Osteoblast (primary cell): Measurements from ENCODE around the gene DCLRE1A. TPM values are rescaled to one million over a fixed set of nuclear protein-coding genes. Genes with fewer than 3 reads are reported as not detected.

Source experiments
- DNase-seq: peaks from one replicate; pipeline ENCODE4 v3.0.0; 2011; ENCODE audit warnings: low spot score, mixed read lengths; ENCODE audit not compliant: insufficient read length; ENCODE audit errors: missing footprints
- H2AFZ ChIP-seq: 2 replicates; pipeline ENCODE4 v1.6.0; 2011; ENCODE audit warnings: mild to moderate bottlenecking, low read length
- H3K27ac ChIP-seq: 2 replicates; pipeline ENCODE4 v1.5.1; 2011; ENCODE audit warnings: mild to moderate bottlenecking, low read depth, low read length, moderate library complexity
- H3K27me3 ChIP-seq: 2 replicates; pipeline ENCODE4 v1.6.0; 2012; ENCODE audit warnings: mild to moderate bottlenecking, control low read depth, inconsistent platforms, low read length, moderate library complexity; ENCODE audit not compliant: insufficient read depth
- H3K36me3 ChIP-seq: 2 replicates; pipeline ENCODE4 v1.5.1; 2011; ENCODE audit warnings: mild to moderate bottlenecking, low read length, control low read depth, moderate library complexity; ENCODE audit not compliant: insufficient read depth
- H3K4me1 ChIP-seq: 2 replicates; pipeline ENCODE4 v1.5.1; 2011; ENCODE audit warnings: mild to moderate bottlenecking, low read length, control low read depth, moderate library complexity; ENCODE audit not compliant: insufficient read depth
- H3K4me2 ChIP-seq: 2 replicates; pipeline ENCODE4 v1.6.0; 2011; ENCODE audit warnings: mild to moderate bottlenecking, low read length; ENCODE audit not compliant: insufficient read depth
- H3K4me3 ChIP-seq: fragments of 200-600 bp; sonication (generic); 3 replicates; pipeline ENCODE4 v1.5.1; 2012; ENCODE audit warnings: mild to moderate bottlenecking, low read length, inconsistent platforms; ENCODE audit not compliant: insufficient read depth
- H3K79me2 ChIP-seq: 2 replicates; pipeline ENCODE4 v1.6.0; 2012; ENCODE audit warnings: mild to moderate bottlenecking, low read length, control low read depth, inconsistent platforms; ENCODE audit not compliant: insufficient read depth
- H3K9me3 ChIP-seq: 2 replicates; pipeline ENCODE4 v1.5.1; 2011; ENCODE audit warnings: low read depth, low read length, control low read depth
- H4K20me1 ChIP-seq: 2 replicates; pipeline ENCODE4 v1.6.0; 2012; ENCODE audit warnings: mild to moderate bottlenecking, low read length, control low read depth; ENCODE audit not compliant: insufficient read depth
- CTCF ChIP-seq: IDR thresholded peaks from 2 replicates; pipeline ENCODE4 v1.5.1; 2011; ENCODE audit warnings: mild to moderate bottlenecking, low read depth, low read length, moderate library complexity; ENCODE audit errors: extremely low read depth
- total RNA-seq: library from RNA; depleted of rRNA; stranded (reverse); fragments of >200 nt; gene quantifications from 2 replicates; pipeline ENCODE4 v1.2.3, GENCODE V29; 2012

DCLRE1A gene
- total RNA-seq, 1 donor, result 5.1 TPM

GRCh38 chr10:113859261-113859660 is 5.4 kb upstream of the DCLRE1A start:
- TF ChIP-seq CTCF, result no peak
- Histone ChIP-seq H3K79me2 (peaks cover 38% of the 10 kb centered on the region), H3K27me3 (no peaks in the 10 kb centered on the region), H3K9me3 (no peaks in the 10 kb centered on the region), H2AFZ (no peak overlapping the region), H3K36me3 (peaks cover 14% of the 10 kb centered on the region), H3K4me1 (peaks cover 14% of the 10 kb centered on the region), H3K27ac (no peak overlapping the region), H4K20me1 (no peaks in the 10 kb centered on the region), H3K4me2 (no peak overlapping the region), H3K4me3 (no peak overlapping the region)
- DNase-seq, result no peak

DNA sequence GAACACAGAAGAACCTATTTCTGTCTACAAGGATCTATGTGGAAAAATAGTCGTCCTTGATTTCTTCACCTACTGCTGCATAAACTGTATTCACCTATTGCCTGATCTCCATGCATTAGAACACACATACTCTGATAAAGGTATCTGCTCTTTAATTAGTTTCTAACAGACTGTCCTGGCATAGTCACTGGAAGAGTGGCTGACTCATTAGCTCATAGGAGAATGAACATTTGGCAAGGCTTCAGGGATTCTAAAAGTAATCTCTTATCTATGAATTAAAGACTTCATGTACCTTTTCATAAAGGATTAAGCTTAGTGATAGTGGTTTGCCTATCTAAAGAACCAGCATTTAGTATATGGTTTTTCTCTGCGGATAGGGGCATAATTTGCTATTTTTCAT is 4.7 kb upstream of the DCLRE1A start:
- H3K4me3 ChIP-seq, result no peak overlapping the region
- H3K4me1 ChIP-seq, result peaks cover 17% of the 10 kb centered on the region
- H4K20me1 ChIP-seq, result no peaks in the 10 kb centered on the region
- peaks cover 38% of the 10 kb centered on the region for H3K79me2 ChIP-seq
- no peaks in the 10 kb centered on the region for H3K9me3 ChIP-seq
- no peak for TF ChIP-seq CTCF
- H3K27ac ChIP-seq, result no peak overlapping the region
- DNase-seq, result no peak
- H2AFZ ChIP-seq, result no peak overlapping the region
- H3K36me3 ChIP-seq, result peaks cover 14% of the 10 kb centered on the region
- no peak overlapping the region for H3K4me2 ChIP-seq
- H3K27me3 ChIP-seq, result no peaks in the 10 kb centered on the region

GRCh38 chr10:113857210-113857609 is 3.3 kb upstream of the DCLRE1A start:
- H3K4me2 ChIP-seq, result no peak overlapping the region

DNA sequence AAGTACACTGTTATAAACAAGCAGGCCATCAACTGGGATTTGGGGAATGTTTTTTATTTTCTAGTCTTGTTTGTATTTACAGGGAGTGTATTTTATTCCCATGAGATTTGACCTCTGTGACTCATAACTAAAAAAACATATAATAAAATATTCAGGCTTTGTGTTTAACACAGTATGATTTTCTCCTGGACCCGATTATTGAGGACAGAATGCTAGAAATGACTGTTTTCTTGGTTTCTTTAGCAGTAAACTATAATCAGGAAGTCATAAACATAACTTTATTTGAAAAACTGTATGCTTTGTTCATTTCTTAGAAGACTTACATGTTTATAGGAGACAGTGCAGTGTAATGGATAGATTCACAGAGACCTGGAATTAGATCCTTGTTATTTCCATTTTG is 2.7 kb upstream of the DCLRE1A start:
- no peaks in the 10 kb centered on the region for H3K27me3 ChIP-seq
- no peak for TF ChIP-seq CTCF
- no peak overlapping the region for H3K4me3 ChIP-seq
- H3K27ac ChIP-seq, result no peak overlapping the region
- H3K36me3 ChIP-seq, result peaks cover 14% of the 10 kb centered on the region
- H3K4me1 ChIP-seq, result peaks cover 19% of the 10 kb centered on the region
- H3K79me2 ChIP-seq, result peaks cover 38% of the 10 kb centered on the region
- DNase-seq, result peak; percentile 51
- H3K4me2 ChIP-seq, result peak overlapping the region; percentile 99
- no peaks in the 10 kb centered on the region for H3K9me3 ChIP-seq
- H4K20me1 ChIP-seq, result no peaks in the 10 kb centered on the region
- H2AFZ ChIP-seq, result no peak overlapping the region

More at GRCh38 chr10:113857210-113857609, 3.3 kb upstream of the DCLRE1A start:
- Histone ChIP-seq H3K4me1 (peaks cover 19% of the 10 kb centered on the region), H3K36me3 (peaks cover 14% of the 10 kb centered on the region), H3K9me3 (no peaks in the 10 kb centered on the region), H3K79me2 (peaks cover 38% of the 10 kb centered on the region), H3K4me3 (no peak overlapping the region), H2AFZ (no peak overlapping the region), H3K27ac (no peak overlapping the region), H4K20me1 (no peaks in the 10 kb centered on the region), H3K27me3 (no peaks in the 10 kb centered on the region)
- TF ChIP-seq CTCF, result no peak
- no peak for DNase-seq
